WI38 (cell line): ENCODE measurements around the gene SPTBN4.
"Not testable (repeated sequence)": the region's sequence is repeated elsewhere in the genome, so short reads cannot be mapped to it uniquely, and the experiment has no call there.

Experiments
- H3K4me3 ChIP-seq: 2 replicates; pipeline ENCODE4 v1.5.1; 2011; ENCODE audit warnings: low read depth, mild to moderate bottlenecking, control low read depth, low read length
- CTCF ChIP-seq: IDR thresholded peaks from 2 replicates; pipeline ENCODE4 v1.5.1; 2012; ENCODE audit warnings: low read depth, mild to moderate bottlenecking, control low read depth, low read length

SPTBN4 gene

DNA sequence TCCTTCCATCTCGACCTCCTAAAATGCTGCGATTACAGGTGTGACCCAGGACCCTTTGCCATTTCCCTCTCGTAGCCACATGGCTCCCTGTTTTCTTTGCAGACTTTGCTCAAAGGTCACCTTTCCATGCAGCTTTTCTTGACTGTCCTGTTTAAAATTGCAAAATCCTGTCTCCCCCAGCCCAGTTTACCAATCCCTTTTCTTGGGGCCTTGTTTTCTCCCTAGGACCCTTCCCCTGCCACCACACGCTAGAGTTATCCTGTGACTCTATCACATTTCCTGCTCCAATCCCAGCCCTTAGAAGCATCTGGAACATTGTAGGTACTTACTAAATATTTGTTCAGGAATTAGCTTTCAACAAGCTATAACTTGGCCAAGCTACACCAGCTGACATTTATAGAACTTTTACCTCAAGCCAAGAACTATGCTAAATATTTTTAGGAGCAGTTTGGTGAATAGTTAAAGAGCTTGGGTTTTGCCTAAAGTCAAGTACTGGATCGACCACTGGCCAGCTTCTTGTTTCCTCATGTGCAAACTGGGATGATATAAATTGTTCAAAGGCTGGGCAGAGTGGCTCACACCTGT is 13.6 kb upstream of the SPTBN4 start:
- no peak for TF ChIP-seq CTCF
- no peak overlapping the region for H3K4me3 ChIP-seq

DNA sequence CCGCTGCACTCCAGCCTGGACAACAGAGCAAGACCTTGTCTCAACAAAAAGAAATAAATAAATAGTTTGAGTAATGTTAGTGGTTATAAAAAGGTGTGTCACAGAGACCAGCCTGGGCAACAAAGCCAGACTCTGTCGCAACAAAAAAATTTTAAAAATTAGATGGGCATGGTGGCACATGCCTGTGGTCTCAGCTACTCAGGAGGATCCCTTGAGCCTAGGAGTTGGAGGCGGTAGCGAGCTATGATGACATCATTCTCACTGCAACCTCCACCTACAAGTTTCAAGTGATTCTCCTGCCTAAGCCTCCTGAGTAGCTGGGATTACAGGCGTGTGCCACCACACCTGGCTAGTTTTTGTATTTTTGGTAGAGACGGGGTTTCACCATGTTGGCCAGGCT is 12.9 kb upstream of the SPTBN4 start:
- not testable (repeated sequence) for H3K4me3 ChIP-seq

DNA sequence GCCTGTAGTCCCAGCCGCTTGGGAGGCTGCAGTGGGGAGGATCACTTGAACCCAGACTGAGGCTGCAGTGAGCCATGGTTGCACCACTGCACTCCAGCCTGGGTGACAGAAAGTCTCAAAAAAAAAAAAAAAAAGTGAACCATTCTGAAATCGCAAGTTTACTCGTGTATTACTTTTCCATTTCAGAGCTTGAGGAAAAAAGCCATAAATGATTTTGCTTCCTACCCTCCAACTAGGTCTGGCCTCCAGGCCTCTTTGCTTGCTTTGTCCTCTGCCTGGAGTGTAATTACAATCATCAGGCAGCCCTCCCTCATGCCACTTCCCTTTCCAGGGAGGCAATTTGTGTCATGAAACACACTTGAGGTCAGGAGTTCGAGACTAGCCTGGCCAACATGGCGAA is 9.8 kb upstream of the SPTBN4 start:
- no peak for TF ChIP-seq CTCF

GRCh38 chr19:40457953-40458596 is 8.7 kb upstream of the SPTBN4 start:
- TF ChIP-seq CTCF: no peak

More for the DNA sequence above, 9.8 kb upstream of the SPTBN4 start:
- H3K4me3 ChIP-seq: no peak overlapping the region

DNA sequence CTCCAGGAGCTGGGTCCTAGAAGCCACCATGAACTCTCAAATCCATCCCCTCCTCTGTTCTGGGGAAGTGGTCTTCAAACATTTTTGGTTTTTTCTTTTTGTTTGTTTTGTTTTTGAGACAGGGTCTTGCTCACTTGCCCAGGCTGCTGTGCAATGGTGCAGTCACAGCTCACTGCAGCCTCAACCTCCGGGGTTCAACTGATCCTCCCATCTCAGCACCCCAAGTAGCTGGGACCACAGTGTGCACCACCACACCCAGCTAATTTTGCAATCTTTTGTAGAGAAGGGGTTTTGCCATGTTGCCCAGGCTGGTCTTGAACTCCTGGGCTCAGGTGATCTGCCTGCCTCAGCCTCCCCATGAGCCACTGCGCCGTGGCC is 8.2 kb upstream of the SPTBN4 start:
- no peak for TF ChIP-seq CTCF
- H3K4me3 ChIP-seq: no peak overlapping the region

More at GRCh38 chr19:40457953-40458596, 8.7 kb upstream of the SPTBN4 start:
- no peak overlapping the region for H3K4me3 ChIP-seq

GRCh38 chr19:40460185-40460584 is 6.6 kb upstream of the SPTBN4 start:
- H3K4me3 ChIP-seq: no peak overlapping the region
- no peak for TF ChIP-seq CTCF

DNA sequence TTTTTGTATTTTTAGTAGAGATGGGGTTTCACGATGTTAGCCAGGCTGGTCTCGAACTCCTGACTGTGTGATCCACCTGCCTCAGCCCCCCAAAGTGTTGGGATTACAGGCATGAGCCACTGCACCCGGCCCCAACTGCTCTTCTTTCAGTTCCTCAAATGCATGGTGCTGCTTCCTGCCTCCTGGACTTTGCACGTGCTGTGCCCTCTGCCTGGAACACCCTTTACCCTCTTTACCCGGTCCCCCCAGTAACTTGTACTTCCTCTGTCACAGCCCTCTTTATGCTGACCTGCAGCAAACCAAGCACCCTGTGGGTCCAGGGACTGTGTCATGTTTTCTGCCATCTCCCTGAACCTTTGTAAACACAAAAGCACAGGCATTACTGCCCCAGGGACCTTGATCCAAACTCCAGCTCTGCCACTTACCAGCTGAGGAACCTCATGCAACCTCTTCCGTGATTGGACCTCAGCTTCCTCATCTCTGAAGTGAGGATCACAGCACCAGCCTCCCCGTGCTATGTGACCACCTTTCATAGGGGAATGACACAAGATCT is 5.1 kb upstream of the SPTBN4 start:
- no peak overlapping the region for H3K4me3 ChIP-seq
- TF ChIP-seq CTCF: no peak

DNA sequence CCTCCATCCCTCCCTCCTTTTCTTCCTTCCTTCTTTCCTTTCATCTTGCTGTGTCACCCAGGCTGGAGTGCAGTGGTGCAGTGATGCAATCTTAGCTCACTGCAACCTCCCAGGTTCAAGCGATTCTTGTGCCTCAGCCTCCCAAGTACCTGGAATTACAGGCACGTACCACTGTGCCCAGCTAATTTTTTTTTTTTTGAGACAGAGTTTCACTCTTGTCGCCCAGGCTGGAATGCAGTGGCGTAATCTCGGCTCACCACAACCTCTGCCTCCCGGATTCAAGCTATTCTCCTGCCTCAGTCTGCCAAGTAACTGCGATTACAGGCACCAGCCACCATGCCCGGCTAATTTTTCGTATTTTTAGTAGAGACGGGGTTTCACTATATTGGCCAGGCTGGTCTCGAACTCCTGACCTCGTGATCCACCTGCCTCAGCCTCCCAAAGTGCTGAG is 3.2 kb upstream of the SPTBN4 start:
- not testable (repeated sequence) for H3K4me3 ChIP-seq
